ENCODE results near the gene SEMA4G. TPM values are rescaled to one million over a fixed set of nuclear protein-coding genes. Genes with fewer than 3 reads are reported as not detected.

The SEMA4G gene
- total RNA-seq, 1 experiment from 2014 or later, result 29.4 TPM

DNA sequence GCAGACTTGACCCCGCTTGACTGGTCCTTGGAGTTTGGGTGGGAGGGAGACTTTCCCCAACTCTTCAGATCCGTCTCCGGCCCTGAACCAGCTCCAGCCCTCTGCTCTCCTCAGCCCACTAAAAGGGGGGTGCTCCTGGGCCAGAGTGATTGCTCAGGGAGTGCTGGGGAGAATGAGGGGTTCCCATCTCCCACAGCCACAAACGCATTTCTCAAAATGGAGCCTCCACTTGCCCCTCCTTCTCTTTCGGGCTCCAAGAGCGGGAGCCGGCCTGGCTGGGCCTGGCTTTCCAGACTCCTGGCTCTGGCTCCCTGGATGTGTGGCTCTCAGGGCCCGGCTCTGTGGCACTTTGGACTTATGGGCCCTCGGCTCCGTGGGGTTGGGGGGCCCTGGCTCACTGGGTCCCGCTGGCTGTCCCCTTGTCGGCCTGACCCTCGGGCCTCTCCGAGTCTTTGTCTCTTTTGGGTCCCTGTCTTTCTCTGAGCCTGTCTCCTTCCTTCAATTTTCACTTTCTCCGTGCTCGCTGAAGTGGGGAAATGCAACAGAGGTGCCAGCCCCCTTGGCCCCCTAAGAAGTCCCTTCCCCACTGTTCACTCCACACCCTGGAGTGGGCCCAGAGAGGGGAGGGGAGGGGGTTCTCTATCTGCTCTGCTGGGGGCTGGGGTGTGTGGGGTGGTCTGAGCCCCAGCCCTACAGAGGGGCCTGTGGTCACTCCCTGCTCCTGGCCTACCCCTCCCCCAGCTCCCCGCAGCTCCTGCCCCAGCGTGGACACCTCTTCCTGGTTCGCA, 31.0 kb downstream of the SEMA4G start:
- H3K4me1 ChIP-seq (ENCODE audit: control insufficient read depth in 1 of 2, insufficient read depth in 2 of 2, low read length in 2 of 2), result peaks cover 21 to 47% of the 10 kb centered on the region in 2 experiments
- no peaks in the 10 kb centered on the region for H4K20me1 ChIP-seq (ENCODE audit: insufficient read depth)
- peak overlapping the region; percentile 87 for H3K27ac ChIP-seq (ENCODE audit: low read depth, low read length)
- intact Hi-C loops (cut with micrococcal nuclease), result no loop called here
- H3K9ac ChIP-seq (ENCODE audit: low read length), result peak overlapping the region; percentile 94
- H3K79me2 ChIP-seq (ENCODE audit: insufficient read depth, low read length), result peaks cover 48% of the 10 kb centered on the region
- ChIA-PET CTCF (interaction anchor here (0.9 to 8.3 kb wide), 5 partner anchors 9 to 55 kb away, joined by 3 to 118 read pairs (median 23); no protein-coding TSS in a partner anchor), RAD21 (ENCODE audit: low non-redundant PET in 1 of 2, low total read pairs in 2 of 2, uncharacterized antibody in 2 of 2, unreplicated experiment in 2 of 2) (interaction anchor here in 1 of 2 experiments (0.9 kb wide), 1 partner anchor 14 kb away, joined by 5 read pairs; no protein-coding TSS in a partner anchor), POLR2A (no interaction called here)
- ATAC-seq, result no peak
- no peaks in the 10 kb centered on the region for H3K9me3 ChIP-seq (ENCODE audit: control insufficient read depth in 1 of 2, insufficient read depth in 1 of 2, low read depth in 1 of 2, low read length in 2 of 2)
- H3K9me2 ChIP-seq (ENCODE audit: insufficient read depth), result no peaks in the 10 kb centered on the region
- no peak for DNase-seq (ENCODE audit: low read depth, low spot score)
- H2AFZ ChIP-seq (ENCODE audit: low read depth, low read length, poor library complexity, severe bottlenecking), result no peak overlapping the region
- TF ChIP-seq, protein P1, sequence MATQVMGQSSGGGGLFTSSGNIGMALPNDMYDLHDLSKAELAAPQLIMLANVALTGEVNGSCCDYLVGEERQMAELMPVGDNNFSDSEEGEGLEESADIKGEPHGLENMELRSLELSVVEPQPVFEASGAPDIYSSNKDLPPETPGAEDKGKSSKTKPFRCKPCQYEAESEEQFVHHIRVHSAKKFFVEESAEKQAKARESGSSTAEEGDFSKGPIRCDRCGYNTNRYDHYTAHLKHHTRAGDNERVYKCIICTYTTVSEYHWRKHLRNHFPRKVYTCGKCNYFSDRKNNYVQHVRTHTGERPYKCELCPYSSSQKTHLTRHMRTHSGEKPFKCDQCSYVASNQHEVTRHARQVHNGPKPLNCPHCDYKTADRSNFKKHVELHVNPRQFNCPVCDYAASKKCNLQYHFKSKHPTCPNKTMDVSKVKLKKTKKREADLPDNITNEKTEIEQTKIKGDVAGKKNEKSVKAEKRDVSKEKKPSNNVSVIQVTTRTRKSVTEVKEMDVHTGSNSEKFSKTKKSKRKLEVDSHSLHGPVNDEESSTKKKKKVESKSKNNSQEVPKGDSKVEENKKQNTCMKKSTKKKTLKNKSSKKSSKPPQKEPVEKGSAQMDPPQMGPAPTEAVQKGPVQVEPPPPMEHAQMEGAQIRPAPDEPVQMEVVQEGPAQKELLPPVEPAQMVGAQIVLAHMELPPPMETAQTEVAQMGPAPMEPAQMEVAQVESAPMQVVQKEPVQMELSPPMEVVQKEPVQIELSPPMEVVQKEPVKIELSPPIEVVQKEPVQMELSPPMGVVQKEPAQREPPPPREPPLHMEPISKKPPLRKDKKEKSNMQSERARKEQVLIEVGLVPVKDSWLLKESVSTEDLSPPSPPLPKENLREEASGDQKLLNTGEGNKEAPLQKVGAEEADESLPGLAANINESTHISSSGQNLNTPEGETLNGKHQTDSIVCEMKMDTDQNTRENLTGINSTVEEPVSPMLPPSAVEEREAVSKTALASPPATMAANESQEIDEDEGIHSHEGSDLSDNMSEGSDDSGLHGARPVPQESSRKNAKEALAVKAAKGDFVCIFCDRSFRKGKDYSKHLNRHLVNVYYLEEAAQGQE (IDR thresholded peaks at IDR 0.05; ENCODE audit: low read depth), result no peak
- TF ChIP-seq ZFX (IDR thresholded peaks at IDR 0.05) (no peak), EZH2phosphoT487 (IDR thresholded peaks at IDR 0.05; ENCODE audit: borderline replicate concordance) (no peak), POLR2A (IDR thresholded peaks at IDR 0.05; ENCODE audit: borderline replicate concordance, extremely low read depth, insufficient read depth, insufficient read length) (peak; percentile 22), YY1 (IDR thresholded peaks at IDR 0.05; ENCODE audit: extremely low read depth, insufficient replicate concordance, low read depth, low read length) (peak; percentile 5), TCF7L2 (IDR thresholded peaks at IDR 0.05; ENCODE audit: borderline replicate concordance, extremely low read depth, insufficient read depth, insufficient read length) (no peak), EZH2 (IDR thresholded peaks at IDR 0.05) (no peak), POLR2AphosphoS5 (IDR thresholded peaks at IDR 0.05; ENCODE audit: low read depth, low read length) (peak; percentile 16; the same call in 1 of the 2 replicates), SIN3A (IDR thresholded peaks at IDR 0.05; ENCODE audit: low read depth) (no peak)
- TF ChIP-seq, protein P2, sequence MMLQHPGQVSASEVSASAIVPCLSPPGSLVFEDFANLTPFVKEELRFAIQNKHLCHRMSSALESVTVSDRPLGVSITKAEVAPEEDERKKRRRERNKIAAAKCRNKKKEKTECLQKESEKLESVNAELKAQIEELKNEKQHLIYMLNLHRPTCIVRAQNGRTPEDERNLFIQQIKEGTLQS (IDR thresholded peaks at IDR 0.05), result no peak
- TF ChIP-seq, protein P3, sequence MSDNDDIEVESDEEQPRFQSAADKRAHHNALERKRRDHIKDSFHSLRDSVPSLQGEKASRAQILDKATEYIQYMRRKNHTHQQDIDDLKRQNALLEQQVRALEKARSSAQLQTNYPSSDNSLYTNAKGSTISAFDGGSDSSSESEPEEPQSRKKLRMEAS (IDR thresholded peaks at IDR 0.05), result no peak
- peak overlapping the region; percentile 88 to 92 for H3K4me3 ChIP-seq (replicated peaks in 1 of 2; ENCODE audit: low read depth in 1 of 2, low read length in 2 of 2)
- BruUV-seq (replicated peaks), result TSS peak; percentile 30
- peaks cover 4 to 7% of the 10 kb centered on the region in 2 experiments; a peak in 2 of 4 replicates for H3K36me3 ChIP-seq (ENCODE audit: control insufficient read depth in 1 of 2, insufficient read depth in 2 of 2, low read length in 2 of 2)
- H3K4me2 ChIP-seq (ENCODE audit: low read length), result peak overlapping the region; percentile 96
- H3K27me3 ChIP-seq (ENCODE audit: insufficient read depth, low read length), result no peaks in the 10 kb centered on the region

All from HCT116 (cell line).